Thymus (tissue), 11 donors: ENCODE measurements around the gene CHST12. TPM values are rescaled to one million over a fixed set of nuclear protein-coding genes. Genes with fewer than 3 reads are reported as not detected.
"Not testable (repeated sequence)": the region's sequence is repeated elsewhere in the genome, so short reads cannot be mapped to it uniquely, and the experiment has no call there.

Source experiments
- DNase-seq, 9 donors: peaks; one replicate each; pipeline ENCODE4 v3.0.0-alpha.2; 2013; ENCODE audit warnings: low spot score in 9 of 9, low read depth in 6 of 9, missing footprints in 1 of 9
- H3K27ac ChIP-seq, 2 donors: one replicate each; pipeline ENCODE4 v1.5.1; 2013; ENCODE audit warnings: control low read depth in 1 of 2, low read depth in 1 of 2, low read length in 1 of 2, mild to moderate bottlenecking in 1 of 2, moderate library complexity in 1 of 2
- H3K27me3 ChIP-seq, 2 donors: one replicate each; pipeline ENCODE4 v1.5.1; 2013; ENCODE audit warnings: low read length in 1 of 2; ENCODE audit not compliant: control insufficient read depth in 2 of 2, insufficient read depth in 1 of 2
- H3K36me3 ChIP-seq, 2 donors: one replicate each; pipeline ENCODE4 v1.5.1; 2013; ENCODE audit warnings: low read length in 1 of 2, mild to moderate bottlenecking in 1 of 2, moderate library complexity in 1 of 2; ENCODE audit not compliant: control insufficient read depth in 2 of 2, insufficient read depth in 2 of 2
- H3K4me1 ChIP-seq, 2 donors: one replicate each; pipeline ENCODE4 v1.5.1; 2013; ENCODE audit warnings: low read length in 2 of 2; ENCODE audit not compliant: control insufficient read depth in 2 of 2, insufficient read depth in 2 of 2
- H3K4me3 ChIP-seq, 2 donors: one replicate each; pipeline ENCODE4 v1.5.1; 2013; ENCODE audit warnings: low read length in 2 of 2, control low read depth in 1 of 2, mild to moderate bottlenecking in 1 of 2
- H3K9me3 ChIP-seq, 2 donors: one replicate each; pipeline ENCODE4 v1.5.1; 2013; ENCODE audit warnings: low read length in 1 of 2, mild to moderate bottlenecking in 1 of 2; ENCODE audit not compliant: control insufficient read depth in 2 of 2, insufficient read depth in 1 of 2
- WGBS: extraction: QIAGEN DNeasy Blood & Tissue Kit; methylation state at CpG from one replicate; pipeline ENCODE4 v1.1.7; 2013; 5-methylcytosine and 5-hydroxymethylcytosine counted together
- polyA plus RNA-seq: library from polyadenylated mRNA; stranded (reverse); fragments of 200-250 nt; gene quantifications from one replicate; pipeline ENCODE4 v1.2.3, GENCODE V29; 2013
- total RNA-seq: library from RNA; stranded (reverse); fragments of 120-200 nt; gene quantifications from one replicate; pipeline ENCODE4 v1.2.4, GENCODE V29; 2013
- donor health status: healthy.

The CHST12 gene
- total and polyA plus RNA-seq, 2 donors: 5.8 to 8.9 TPM

GRCh38 chr7:2405601-2406345 is 2.4 kb downstream of the CHST12 start:
- Histone ChIP-seq H3K36me3 (peaks cover 0 to 3% of the 10 kb centered on the region in 2 donors), H3K27ac (peak overlapping the region; percentile 42 to 64), H3K27me3 (peaks cover 2 to 21% of the 10 kb centered on the region in 2 donors), H3K9me3 (no peaks in the 10 kb centered on the region), H3K4me1 (peaks cover 20 to 69% of the 10 kb centered on the region in 2 donors), H3K4me3 (peak overlapping the region; percentile 1 to 23)
- 24% methylated on average over 21 of the region's 21 CpGs for whole genome bisulfite sequencing
- peak in 1 of 9 donors; percentile 55 for DNase-seq

GRCh38 chr7:2409745-2410414 is 6.5 kb downstream of the CHST12 start:
- Histone ChIP-seq H3K4me3 (no peak overlapping the region), H3K9me3 (no peaks in the 10 kb centered on the region), H3K36me3 (peaks cover 0 to under 1% of the 10 kb centered on the region in 2 donors), H3K27ac (peak overlapping the region in 1 of 2 donors; percentile 4), H3K27me3 (peaks cover 2 to 9% of the 10 kb centered on the region in 2 donors), H3K4me1 (peaks cover 12 to 58% of the 10 kb centered on the region in 2 donors)
- 46% methylated on average over 15 of the region's 15 CpGs for WGBS
- no peak for DNase-seq

DNA sequence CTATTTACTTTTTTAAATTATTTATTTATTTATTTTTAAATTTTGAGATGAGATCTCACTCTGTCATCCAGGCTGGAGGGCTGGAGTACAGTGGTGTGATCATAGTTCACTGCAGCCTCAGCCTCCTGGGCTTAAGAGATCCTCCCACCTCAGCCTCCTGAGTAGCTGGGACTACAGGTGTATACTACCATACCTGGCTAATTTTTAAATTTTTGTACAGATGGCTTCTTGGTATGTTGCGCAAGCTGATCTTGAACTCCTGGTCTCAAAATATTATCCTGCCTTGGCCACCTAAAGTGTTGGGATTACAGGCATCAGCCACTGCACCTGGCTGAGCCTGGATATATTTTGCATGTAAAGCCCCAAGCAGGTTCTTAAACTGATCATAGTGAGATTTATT is 7.6 kb downstream of the CHST12 start:
- no peak for DNase-seq
- Histone ChIP-seq H3K27ac (no peak overlapping the region), H3K9me3 (no peaks in the 10 kb centered on the region), H3K36me3 (no peaks in the 10 kb centered on the region), H3K4me3 (no peak overlapping the region), H3K4me1 (peaks cover 5 to 47% of the 10 kb centered on the region in 2 donors), H3K27me3 (no peaks in the 10 kb centered on the region)
- WGBS: 98% methylated on average over 1 of the region's 1 CpG

DNA sequence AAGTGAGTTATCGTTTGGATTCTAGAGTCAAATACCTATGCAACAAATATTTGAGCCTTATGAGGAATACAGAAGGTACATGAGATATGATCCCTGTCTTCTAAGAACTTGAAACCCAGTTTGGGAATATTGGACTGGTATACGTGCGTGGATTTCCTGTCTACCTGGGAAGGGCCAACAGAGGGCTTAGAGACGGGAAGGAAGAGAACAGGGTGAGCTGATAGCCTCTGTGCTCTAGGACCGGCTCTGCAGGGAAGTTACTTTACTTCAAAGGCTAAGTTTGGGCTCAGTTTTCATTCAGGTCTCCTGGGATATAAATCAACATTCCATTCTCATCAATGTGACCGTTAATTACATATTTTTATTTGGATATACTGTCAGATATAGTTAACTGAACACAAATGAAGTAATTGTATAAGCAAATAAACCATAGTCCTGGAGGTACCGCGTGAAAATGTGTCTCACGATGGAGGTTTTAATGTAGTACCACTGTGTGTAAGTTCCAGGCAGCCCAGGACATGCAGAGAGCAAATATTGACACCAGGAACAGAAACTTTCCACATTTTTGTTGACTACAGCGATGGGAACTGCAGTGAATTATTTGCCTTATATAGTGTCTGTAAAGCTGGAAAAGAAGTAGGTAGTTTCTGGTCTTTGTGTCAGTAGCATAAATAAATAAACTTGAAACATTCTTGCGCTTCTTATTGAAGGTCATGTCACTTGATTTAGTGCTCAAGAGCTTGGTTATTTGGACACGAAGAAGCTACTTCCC is 8.6 kb downstream of the CHST12 start:
- H3K4me1 ChIP-seq: peaks cover 0 to 39% of the 10 kb centered on the region in 2 donors
- H3K9me3 ChIP-seq: no peaks in the 10 kb centered on the region
- 75% methylated on average over 12 of the region's 12 CpGs for WGBS
- no peak overlapping the region for H3K4me3 ChIP-seq
- no peaks in the 10 kb centered on the region for H3K36me3 ChIP-seq
- H3K27ac ChIP-seq: no peak overlapping the region
- no peak for DNase-seq
- H3K27me3 ChIP-seq: no peaks in the 10 kb centered on the region

DNA sequence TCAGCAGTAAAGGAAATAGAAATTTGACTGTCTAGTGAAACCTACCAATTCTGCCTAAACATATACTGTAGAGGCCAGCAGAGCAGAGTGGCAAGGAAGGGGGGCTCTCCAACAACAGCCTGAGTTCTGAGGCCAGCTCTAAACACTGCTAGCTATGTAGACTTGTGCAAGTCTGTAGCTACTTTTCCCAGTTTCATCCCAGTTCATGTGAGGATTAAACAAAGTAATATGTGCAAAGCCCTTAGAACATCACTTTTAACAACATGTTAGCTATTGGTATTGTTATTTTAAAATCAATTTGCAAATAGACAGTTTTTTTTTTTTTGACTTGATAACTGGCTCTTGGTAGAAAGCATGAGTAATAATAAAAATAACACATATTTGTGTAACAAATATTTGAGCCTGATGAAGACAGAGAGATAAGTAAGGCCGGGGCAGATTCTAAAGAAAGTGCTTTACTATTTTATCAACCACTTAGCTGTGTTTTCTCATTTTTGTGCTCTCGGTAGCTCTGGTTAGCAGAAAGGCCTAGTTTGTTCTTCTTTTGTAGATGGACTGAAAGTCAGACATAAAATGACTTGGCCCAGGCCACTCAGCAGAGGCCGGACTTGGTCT is 9.3 kb downstream of the CHST12 start:
- Histone ChIP-seq H3K9me3 (no peaks in the 10 kb centered on the region), H3K4me1 (peaks cover 0 to 34% of the 10 kb centered on the region in 2 donors), H3K4me3 (no peak overlapping the region), H3K27me3 (no peaks in the 10 kb centered on the region), H3K36me3 (peaks cover 0 to 1% of the 10 kb centered on the region in 2 donors), H3K27ac (no peak overlapping the region)
- WGBS: 94% methylated on average over 3 of the region's 3 CpGs
- no peak for DNase-seq

GRCh38 chr7:2416063-2416462 is 12.7 kb downstream of the CHST12 start:
- WGBS: 20% methylated on average over 5 of the region's 5 CpGs
- DNase-seq: no peak
- H3K9me3 ChIP-seq: no peaks in the 10 kb centered on the region
- H3K36me3 ChIP-seq: peaks cover 0 to 3% of the 10 kb centered on the region in 2 donors
- no peak overlapping the region for H3K27ac ChIP-seq
- no peaks in the 10 kb centered on the region for H3K27me3 ChIP-seq
- H3K4me1 ChIP-seq: peaks cover 0 to 14% of the 10 kb centered on the region in 2 donors
- H3K4me3 ChIP-seq: no peak overlapping the region

GRCh38 chr7:2416650-2417049 is 13.2 kb downstream of the CHST12 start:
- Histone ChIP-seq H3K27ac (no peak overlapping the region), H3K4me1 (peaks cover 0 to 13% of the 10 kb centered on the region in 2 donors), H3K36me3 (peaks cover 0 to 3% of the 10 kb centered on the region in 2 donors), H3K27me3 (no peaks in the 10 kb centered on the region), H3K4me3 (no peak overlapping the region), H3K9me3 (no peaks in the 10 kb centered on the region)
- 98% methylated on average over 6 of the region's 6 CpGs for WGBS
- no peak for DNase-seq

GRCh38 chr7:2417178-2417577 is 13.8 kb downstream of the CHST12 start:
- peaks cover 0 to 10% of the 10 kb centered on the region in 2 donors for H3K4me1 ChIP-seq
- not testable (repeated sequence) for H3K27ac ChIP-seq, H3K9me3 ChIP-seq, H3K27me3 ChIP-seq, H3K36me3 ChIP-seq, H3K4me3 ChIP-seq, DNase-seq
- WGBS: 97% methylated on average over 3 of the region's 3 CpGs
